IMR-90 (cell line): Measurements from ENCODE around the gene SLC46A3. TPM values are rescaled to one million over a fixed set of nuclear protein-coding genes. Genes with fewer than 3 reads are reported as not detected.
A peak's percentile ranks its signal among the peaks of the same experiment; 100 is the strongest.

Experiments
- ATAC-seq: fragments of 200-7000 bp; cut with Tn5 transposase; 2 replicates; pipeline ENCODE4 v1.9.1; 2020; ENCODE audit warnings: low read depth, mild to moderate bottlenecking, moderate library complexity
- BruUV-seq: library from RNA; stranded (reverse); fragments of 400-500 nt; replicated peaks from 2 replicates; lab custom pipeline; 2021; lab: Mats Ljungman, UMichigan
- CTCF ChIA-PET: fragments of 300-600 bp; formaldehyde crosslinking; extraction: SDS; loops from one replicate; lab custom pipeline; 2021; ENCODE audit warnings: antibody characterized with exemption; lab: Yijun Ruan, JAX
- POLR2A ChIA-PET: fragments of 300-600 bp; sonication (Branson Sonifier 250); formaldehyde crosslinking; loops from one replicate; lab custom pipeline; 2022; ENCODE audit warnings: antibody characterized with exemption; ENCODE audit not compliant: unreplicated experiment; lab: Charles Lee
- DNase-seq: peaks from one replicate; pipeline ENCODE4 v3.0.0; 2013
- H2AFZ ChIP-seq: replicated peaks from 2 replicates; pipeline ENCODE3; 2013; ENCODE audit warnings: low read length, mild to moderate bottlenecking; ENCODE audit not compliant: poor library complexity
- H2AK5ac ChIP-seq: 2 replicates; pipeline ENCODE4 v1.6.1; 2013; ENCODE audit warnings: low read depth, low read length, inconsistent platforms
- H2AK9ac ChIP-seq: replicated peaks from 2 replicates; pipeline ENCODE3; 2013; ENCODE audit warnings: mild to moderate bottlenecking, low read depth, low read length, moderate library complexity; ENCODE audit not compliant: poor library complexity
- H2BK120ac ChIP-seq: 2 replicates; pipeline ENCODE4 v1.6.1; 2013; ENCODE audit warnings: low read depth, low read length, inconsistent platforms
- H2BK15ac ChIP-seq: 3 replicates; pipeline ENCODE4 v1.6.1; 2013; ENCODE audit warnings: low read depth, low read length, inconsistent platforms
- H2BK20ac ChIP-seq: 2 replicates; pipeline ENCODE4 v1.6.1; 2013; ENCODE audit warnings: low read depth, mild to moderate bottlenecking, inconsistent platforms, low read length, moderate library complexity
- H2BK5ac ChIP-seq: 2 replicates; pipeline ENCODE4 v1.6.1; 2013; ENCODE audit warnings: mild to moderate bottlenecking, low read depth, low read length, inconsistent platforms; ENCODE audit not compliant: poor library complexity, severe bottlenecking
- H3K14ac ChIP-seq: replicated peaks from 2 replicates; pipeline ENCODE4 v1.6.1; 2013; ENCODE audit warnings: low read depth, low read length, inconsistent platforms
- H3K18ac ChIP-seq: 2 replicates; pipeline ENCODE4 v1.6.1; 2013; ENCODE audit warnings: low read depth, low read length, control low read depth
- H3K23ac ChIP-seq: 2 replicates; pipeline ENCODE4 v1.6.1; 2013; ENCODE audit warnings: low read depth, low read length, inconsistent platforms
- H3K27ac ChIP-seq: 2 replicates; pipeline ENCODE4 v1.5.1; 2013; ENCODE audit warnings: mild to moderate bottlenecking, control low read depth, low read length; ENCODE audit not compliant: insufficient read depth
- H3K27me3 ChIP-seq: 2 replicates; pipeline ENCODE4 v1.6.1; 2013; ENCODE audit warnings: low read length; ENCODE audit not compliant: control insufficient read depth, insufficient read depth
- H3K36me3 ChIP-seq: 2 replicates; pipeline ENCODE4 v1.6.1; 2013; ENCODE audit warnings: low read length, mixed read lengths; ENCODE audit not compliant: control insufficient read depth, insufficient read depth
- H3K4ac ChIP-seq: 2 replicates; pipeline ENCODE4 v1.6.1; 2013; ENCODE audit warnings: low read depth, low read length, inconsistent platforms
- H3K4me1 ChIP-seq: 2 replicates; pipeline ENCODE4 v1.6.1; 2013; ENCODE audit warnings: low read length, mixed read lengths; ENCODE audit not compliant: control insufficient read depth, insufficient read depth
- H3K4me2 ChIP-seq: 2 replicates; pipeline ENCODE4 v1.6.1; 2013; ENCODE audit warnings: low read depth, mild to moderate bottlenecking, control low read depth, low read length, moderate library complexity
- H3K4me3 ChIP-seq: 2 replicates; pipeline ENCODE4 v1.5.1; 2013; ENCODE audit warnings: low read depth, mild to moderate bottlenecking, control low read depth, low read length, moderate library complexity; ENCODE audit not compliant: insufficient read depth
- H3K56ac ChIP-seq: 2 replicates; pipeline ENCODE4 v1.6.1; 2013; ENCODE audit warnings: low read length, inconsistent platforms; ENCODE audit not compliant: insufficient read depth; ENCODE audit errors: extremely low read depth
- H3K79me1 ChIP-seq, 2 experiments: 2 replicates each; pipeline ENCODE4 v1.6.1; 2013; ENCODE audit warnings: low read length in 2 of 2, inconsistent platforms in 1 of 2, low read depth in 1 of 2
- H3K9ac ChIP-seq: 2 replicates; pipeline ENCODE4 v1.6.1; 2013; ENCODE audit warnings: low read depth, low read length, control low read depth
- H3K9me1 ChIP-seq: 2 replicates; pipeline ENCODE4 v1.6.1; 2013; ENCODE audit warnings: low read length, inconsistent platforms; ENCODE audit not compliant: insufficient read depth
- H3K9me3 ChIP-seq: 2 replicates; pipeline ENCODE4 v1.6.1; 2013; ENCODE audit warnings: low read length; ENCODE audit not compliant: control insufficient read depth, insufficient read depth
- H4K20me1 ChIP-seq: 2 replicates; pipeline ENCODE4 v1.6.1; 2013; ENCODE audit warnings: low read length, inconsistent platforms; ENCODE audit not compliant: insufficient read depth
- H4K5ac ChIP-seq: 2 replicates; pipeline ENCODE4 v1.6.1; 2013; ENCODE audit warnings: mild to moderate bottlenecking, low read depth, low read length, control low read depth
- H4K8ac ChIP-seq, 2 experiments: 2 replicates each; pipeline ENCODE4 v1.6.1; 2013; ENCODE audit warnings: low read depth in 2 of 2, low read length in 2 of 2, control low read depth in 1 of 2, inconsistent platforms in 1 of 2
- H4K91ac ChIP-seq: 2 replicates; pipeline ENCODE4 v1.6.1; 2013; ENCODE audit warnings: low read depth, low read length, inconsistent platforms; ENCODE audit not compliant: insufficient read depth
- CEBPB ChIP-seq: IDR thresholded peaks from 2 replicates; pipeline ENCODE4 v1.6.1; 2012; ENCODE audit warnings: low read depth, low read length, improper control_type of control experiment
- CHD1 ChIP-seq: IDR thresholded peaks from 2 replicates; pipeline ENCODE4 v1.6.1; 2012; ENCODE audit warnings: low read depth, low read length, improper control_type of control experiment
- CTCF ChIP-seq: conservative IDR thresholded peaks from 2 replicates; pipeline ENCODE4 v1.5.1; 2012; ENCODE audit warnings: mild to moderate bottlenecking, low read depth, low read length, improper control_type of control experiment
- MAFK ChIP-seq: IDR thresholded peaks from 2 replicates; pipeline ENCODE4 v1.6.1; 2012; ENCODE audit warnings: low read depth, low read length, improper control_type of control experiment
- MAZ ChIP-seq: IDR thresholded peaks from 2 replicates; pipeline ENCODE4 v1.6.1; 2012; ENCODE audit warnings: low read depth, mild to moderate bottlenecking, low read length, improper control_type of control experiment, moderate library complexity, borderline replicate concordance
- MXI1 ChIP-seq: IDR thresholded peaks from 2 replicates; pipeline ENCODE4 v1.6.1; 2012; ENCODE audit warnings: low read depth, mild to moderate bottlenecking, low read length, moderate library complexity, borderline replicate concordance
- NFE2L2 ChIP-seq: fragments of 150-350 bp; IDR thresholded peaks from 2 replicates; pipeline ENCODE4 v1.6.1; 2016; ENCODE audit warnings: low read depth, mild to moderate bottlenecking, low read length
- POLR2A ChIP-seq: IDR thresholded peaks from 2 replicates; pipeline ENCODE4 v1.6.1; 2012; ENCODE audit warnings: mild to moderate bottlenecking, low read depth, low read length
- RAD21 ChIP-seq: IDR thresholded peaks from 2 replicates; pipeline ENCODE4 v1.6.1; 2012; ENCODE audit warnings: low read length, improper control_type of control experiment
- WGBS, 2 experiments: methylation state at CpG; one replicate each; pipeline versions ENCODE4 v1.1.5 to v1.1.7; 2013; ENCODE audit warnings: missing lambda C conversion rate in 2 of 2; ENCODE audit not compliant: insufficient read length in 1 of 2; ENCODE audit errors: extremely low coverage in 2 of 2; 5-methylcytosine and 5-hydroxymethylcytosine counted together
- dilution Hi-C: fragments of 300-500 bp; cut with HindIII; formaldehyde crosslinking; loops from one replicate; pipeline ENCODE4 v1.14.3; 2018; ENCODE audit warnings: low sequenced_read_pairs; ENCODE audit not compliant: unreplicated experiment
- in situ Hi-C: fragments of 300-500 bp; cut with MboI; formaldehyde crosslinking; loops from 3 replicates; pipeline ENCODE4 v1.14.3; 2019; ENCODE audit warnings: low sequenced_read_pairs, inconsistent platforms, mixed read lengths
- intact Hi-C: fragments of 100-400 bp; cut with micrococcal nuclease; formaldehyde crosslinking; loops from 2 replicates; pipeline ENCODE4 v1.10.0; 2022
- polyA plus RNA-seq, 3 experiments: library from polyadenylated mRNA; depleted of rRNA; stranded (reverse); fragments of >200 nt; gene quantifications; 2 replicates each; pipeline ENCODE4 v1.2.3, GENCODE V29; 2012; ENCODE audit warnings: low replicate concordance in 1 of 3
- total RNA-seq: library from RNA; depleted of rRNA; stranded (reverse); fragments of >200 nt; gene quantifications from 2 replicates; pipeline ENCODE4 v1.2.3, GENCODE V29; 2012
- TF ChIP-seq, protein P1 (sequence below): fragments of 150-350 bp; IDR thresholded peaks from 2 replicates; pipeline ENCODE4 v1.6.1; 2017; ENCODE audit warnings: mild to moderate bottlenecking, antibody characterized with exemption, low read length, low read depth

The SLC46A3 gene
- total and polyA plus RNA-seq, 2 of the 4 experiments (the other 2 are of a cell fraction): 0.54 to 0.89 TPM

DNA sequence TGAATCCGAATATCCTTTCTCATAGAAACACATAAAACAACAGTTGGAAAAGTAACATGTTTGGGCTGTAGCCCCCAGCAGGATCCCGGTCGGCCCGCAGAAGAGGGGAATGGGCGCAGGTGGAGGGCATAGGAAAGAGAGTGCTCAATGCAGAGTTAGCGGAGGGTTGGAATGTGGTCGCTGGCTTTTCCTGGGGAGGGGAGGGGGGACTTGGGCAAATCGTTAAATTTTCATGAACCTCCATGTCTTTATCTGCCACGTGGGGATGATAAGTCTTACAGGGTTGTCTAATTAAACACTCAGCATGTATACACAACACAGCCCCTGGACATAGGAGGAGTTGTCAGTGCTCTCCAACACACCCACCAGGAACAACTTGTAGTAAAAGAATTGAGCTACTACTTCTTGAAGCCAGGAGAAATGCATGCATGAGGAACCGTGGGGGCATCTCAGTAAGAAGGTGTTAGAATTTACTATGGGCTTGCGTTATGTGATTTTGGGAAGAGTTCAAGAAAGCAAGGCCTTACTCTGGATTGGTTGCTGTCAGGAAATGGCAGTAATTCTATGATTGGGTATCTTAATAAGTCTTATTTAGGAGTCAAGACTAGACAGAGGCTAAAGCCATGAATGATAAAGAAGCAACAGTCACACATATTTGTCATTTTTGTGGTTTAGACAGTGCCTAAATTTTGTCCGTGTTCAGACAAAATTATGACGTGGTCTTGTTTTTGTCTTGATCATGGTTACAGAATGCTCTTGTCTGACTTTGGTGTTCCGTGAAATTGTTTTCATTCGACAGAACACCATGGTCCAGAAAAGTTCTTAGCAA lies 671 bp upstream of the SLC46A3 start (continued):
- TF ChIP-seq, protein P1, sequence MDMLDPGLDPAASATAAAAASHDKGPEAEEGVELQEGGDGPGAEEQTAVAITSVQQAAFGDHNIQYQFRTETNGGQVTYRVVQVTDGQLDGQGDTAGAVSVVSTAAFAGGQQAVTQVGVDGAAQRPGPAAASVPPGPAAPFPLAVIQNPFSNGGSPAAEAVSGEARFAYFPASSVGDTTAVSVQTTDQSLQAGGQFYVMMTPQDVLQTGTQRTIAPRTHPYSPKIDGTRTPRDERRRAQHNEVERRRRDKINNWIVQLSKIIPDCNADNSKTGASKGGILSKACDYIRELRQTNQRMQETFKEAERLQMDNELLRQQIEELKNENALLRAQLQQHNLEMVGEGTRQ: no peak

GRCh38 chr13:28718196-28718542 lies 601 bp downstream of the SLC46A3 start:
- H3K9ac ChIP-seq: peak overlapping the region; percentile 28
- H2AK9ac ChIP-seq: peak overlapping the region; percentile 57
- peak overlapping the region; percentile 55 for H2BK5ac ChIP-seq
- no peak overlapping the region for H4K91ac ChIP-seq
- peaks cover 12% of the 10 kb centered on the region for H3K4me1 ChIP-seq
- no peaks in the 10 kb centered on the region for H3K27me3 ChIP-seq
- H3K9me1 ChIP-seq: peaks cover 4% of the 10 kb centered on the region; the same call in 1 of the 2 replicates
- 0% methylated on average over 2 of the region's 10 CpGs; no CpG with 5 or more reads in 1 of the 2 experiments for WGBS, 2 experiments
- H3K4me3 ChIP-seq: peak overlapping the region; percentile 63
- no TSS peak for BruUV-seq
- H3K56ac ChIP-seq: no peak overlapping the region
- H2AK5ac ChIP-seq: no peak overlapping the region
- peak overlapping the region; percentile 31 to 48 for H4K8ac ChIP-seq
- peak overlapping the region; percentile 1 for H3K18ac ChIP-seq
- TF ChIP-seq CHD1 (no peak), MAZ (no peak), MAFK (no peak), RAD21 (no peak), CEBPB (peak; percentile 64), CTCF (no peak), NFE2L2 (no peak), MXI1 (no peak), POLR2A (no peak)
- dilution Hi-C loops (no loop called here), intact Hi-C loops (loop anchor here (2.0 to 5.0 kb wide), 2 partner anchors 34 to 79 kb away; no protein-coding TSS in a partner anchor), in situ Hi-C loops (no loop called here)
- H3K36me3 ChIP-seq: no peaks in the 10 kb centered on the region
- H3K79me1 ChIP-seq: no peaks in the 10 kb centered on the region
- H3K4me2 ChIP-seq: peak overlapping the region; percentile 43
- no peak overlapping the region for H2BK15ac ChIP-seq
- peak; percentile 12 for DNase-seq
- 0 out of 2 replicates have a peak overlapping the region, but pooled peaks have one; percentile 17 for H3K4ac ChIP-seq
- no peaks in the 10 kb centered on the region for H4K20me1 ChIP-seq
- H3K9me3 ChIP-seq: no peaks in the 10 kb centered on the region
- H2AFZ ChIP-seq: peak overlapping the region; percentile 99
- no peak overlapping the region for H2BK120ac ChIP-seq
- H3K23ac ChIP-seq: peak overlapping the region; percentile 30; the same call in 1 of the 2 replicates
- no peak for ATAC-seq
- H3K14ac ChIP-seq: peak overlapping the region; percentile 15; the same call in 1 of the 2 replicates
- peak overlapping the region; percentile 10 for H4K5ac ChIP-seq
- H3K27ac ChIP-seq: peak overlapping the region; percentile 44
- POLR2A ChIA-PET: no interaction called here
- H2BK20ac ChIP-seq: no peak overlapping the region
- CTCF ChIA-PET: no interaction called here
